ENCODE data around the gene CTSC. TPM values are rescaled to one million over a fixed set of nuclear protein-coding genes. Genes with fewer than 3 reads are reported as not detected.

The CTSC gene
- total RNA-seq, 1 experiment from 2014 or later, result 250 TPM

GRCh38 chr11:88335284-88335683 is 2.3 kb downstream of the CTSC start:
- POLR2A ChIA-PET, result no interaction called here
- Mint-ChIP-seq H3K27me3 (ENCODE audit: insufficient read depth, unreplicated experiment) (no peaks in the 10 kb centered on the region), H3K4me1 (ENCODE audit: low read depth, unreplicated experiment) (peaks cover 9% of the 10 kb centered on the region), H3K36me3 (ENCODE audit: insufficient read depth, unreplicated experiment) (peaks cover 50% of the 10 kb centered on the region), H3K27ac (ENCODE audit: unreplicated experiment) (peak overlapping the region; percentile 63), H3K9me3 (ENCODE audit: unreplicated experiment) (no peaks in the 10 kb centered on the region), H3K4me3 (ENCODE audit: unreplicated experiment) (peak overlapping the region; percentile 88)
- H3K9me3 ChIP-seq, result no peaks in the 10 kb centered on the region
- H3K27me3 ChIP-seq (replicated peaks; ENCODE audit: control insufficient read depth, insufficient read depth, low read length), result no peaks in the 10 kb centered on the region
- BruUV-seq (replicated peaks), result no TSS peak
- CTCF ChIA-PET, result no interaction called here
- no peak for TF ChIP-seq CTCF (IDR thresholded peaks at IDR 0.05; ENCODE audit: insufficient read depth in 1 of 2, low read depth in 1 of 2, low read length in 1 of 2, severe bottlenecking in 1 of 2, unreplicated experiment in 1 of 2)
- no peak for DNase-seq
- intact Hi-C loops (cut with micrococcal nuclease; ENCODE audit: unreplicated experiment), result loop anchor here (5.0 kb wide), 2 partner anchors 103 to 152 kb away; no protein-coding TSS in a partner anchor
- H3K4me3 ChIP-seq (ENCODE audit: low read depth, low read length), result no peak overlapping the region
- no peaks in the 10 kb centered on the region; the same call in 1 of the 2 replicates for H3K4me1 ChIP-seq
- no peaks in the 10 kb centered on the region for H3K36me3 ChIP-seq (ENCODE audit: control insufficient read depth, insufficient read depth, low read length)

- CTCF ChIA-PET, result no interaction called here
- Histone ChIP-seq H3K4me1 (no peaks in the 10 kb centered on the region; the same call in 1 of the 2 replicates), H3K9me3 (no peaks in the 10 kb centered on the region), H3K27me3 (replicated peaks; ENCODE audit: control insufficient read depth, insufficient read depth, low read length) (no peaks in the 10 kb centered on the region), H3K4me3 (ENCODE audit: low read depth, low read length) (no peak overlapping the region), H3K36me3 (ENCODE audit: control insufficient read depth, insufficient read depth, low read length) (no peaks in the 10 kb centered on the region)
- TF ChIP-seq CTCF (IDR thresholded peaks at IDR 0.05; ENCODE audit: insufficient read depth in 1 of 2, low read depth in 1 of 2, low read length in 1 of 2, severe bottlenecking in 1 of 2, unreplicated experiment in 1 of 2), result no peak
- peaks cover 64% of the 10 kb centered on the region for H3K36me3 Mint-ChIP-seq (ENCODE audit: insufficient read depth, unreplicated experiment)
- BruUV-seq (replicated peaks), result no TSS peak
- no peak overlapping the region for H3K4me3 Mint-ChIP-seq (ENCODE audit: unreplicated experiment)
- DNase-seq, result no peak
- POLR2A ChIA-PET, result no interaction called here
- peaks cover 9% of the 10 kb centered on the region for H3K4me1 Mint-ChIP-seq (ENCODE audit: low read depth, unreplicated experiment)
- H3K27me3 Mint-ChIP-seq (ENCODE audit: insufficient read depth, unreplicated experiment), result no peaks in the 10 kb centered on the region
- intact Hi-C loops (cut with micrococcal nuclease; ENCODE audit: unreplicated experiment), result no loop called here
- H3K9me3 Mint-ChIP-seq (ENCODE audit: unreplicated experiment), result no peaks in the 10 kb centered on the region
- H3K27ac Mint-ChIP-seq (ENCODE audit: unreplicated experiment), result no peak overlapping the region
Measured at GRCh38 chr11:88333862-88334261, 3.7 kb downstream of the CTSC start.

- H3K9me3 ChIP-seq, result no peaks in the 10 kb centered on the region
- no peak for DNase-seq
- no peak for TF ChIP-seq CTCF (IDR thresholded peaks at IDR 0.05; ENCODE audit: insufficient read depth in 1 of 2, low read depth in 1 of 2, low read length in 1 of 2, severe bottlenecking in 1 of 2, unreplicated experiment in 1 of 2)
- H3K4me3 ChIP-seq (ENCODE audit: low read depth, low read length), result no peak overlapping the region
- CTCF ChIA-PET, result no interaction called here
- no peaks in the 10 kb centered on the region; the same call in 1 of the 2 replicates for H3K4me1 ChIP-seq
- H3K27me3 ChIP-seq (replicated peaks; ENCODE audit: control insufficient read depth, insufficient read depth, low read length), result no peaks in the 10 kb centered on the region
- H3K4me1 Mint-ChIP-seq (ENCODE audit: low read depth, unreplicated experiment), result peaks cover 9% of the 10 kb centered on the region
- no peaks in the 10 kb centered on the region for H3K36me3 ChIP-seq (ENCODE audit: control insufficient read depth, insufficient read depth, low read length)
- no TSS peak for BruUV-seq (replicated peaks)
- H3K36me3 Mint-ChIP-seq (ENCODE audit: insufficient read depth, unreplicated experiment), result peaks cover 65% of the 10 kb centered on the region
- H3K4me3 Mint-ChIP-seq (ENCODE audit: unreplicated experiment), result no peak overlapping the region
- POLR2A ChIA-PET, result no interaction called here
- no peaks in the 10 kb centered on the region for H3K27me3 Mint-ChIP-seq (ENCODE audit: insufficient read depth, unreplicated experiment)
- no peaks in the 10 kb centered on the region for H3K9me3 Mint-ChIP-seq (ENCODE audit: unreplicated experiment)
- intact Hi-C loops (cut with micrococcal nuclease; ENCODE audit: unreplicated experiment), result no loop called here
- H3K27ac Mint-ChIP-seq (ENCODE audit: unreplicated experiment), result no peak overlapping the region
Measured at GRCh38 chr11:88332851-88333250, 4.7 kb downstream of the CTSC start.

Measured in Caco-2 (cell line).